ENCODE results near the gene ARHGEF7.

DNA sequence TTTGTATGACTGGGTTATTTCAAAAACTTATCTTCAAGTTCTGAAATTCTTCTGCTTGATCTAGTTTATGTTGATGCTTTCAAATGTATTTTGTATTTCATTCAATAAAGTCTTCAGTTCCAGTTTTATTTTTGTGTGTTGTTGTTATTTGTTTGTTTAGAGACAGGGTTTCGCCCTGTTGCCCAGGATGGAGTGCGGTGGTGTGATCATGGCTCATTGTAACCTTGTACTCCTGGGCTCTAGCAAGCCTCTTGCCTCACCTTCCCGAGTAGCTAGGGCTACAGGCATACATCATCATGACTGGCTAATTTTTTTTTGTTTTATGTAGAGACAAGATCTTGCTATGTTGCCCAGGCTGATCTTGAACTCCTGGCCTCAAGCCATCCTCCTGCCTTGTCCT is 40.3 kb upstream of the ARHGEF7 start:
- TF ChIP-seq, protein P1, sequence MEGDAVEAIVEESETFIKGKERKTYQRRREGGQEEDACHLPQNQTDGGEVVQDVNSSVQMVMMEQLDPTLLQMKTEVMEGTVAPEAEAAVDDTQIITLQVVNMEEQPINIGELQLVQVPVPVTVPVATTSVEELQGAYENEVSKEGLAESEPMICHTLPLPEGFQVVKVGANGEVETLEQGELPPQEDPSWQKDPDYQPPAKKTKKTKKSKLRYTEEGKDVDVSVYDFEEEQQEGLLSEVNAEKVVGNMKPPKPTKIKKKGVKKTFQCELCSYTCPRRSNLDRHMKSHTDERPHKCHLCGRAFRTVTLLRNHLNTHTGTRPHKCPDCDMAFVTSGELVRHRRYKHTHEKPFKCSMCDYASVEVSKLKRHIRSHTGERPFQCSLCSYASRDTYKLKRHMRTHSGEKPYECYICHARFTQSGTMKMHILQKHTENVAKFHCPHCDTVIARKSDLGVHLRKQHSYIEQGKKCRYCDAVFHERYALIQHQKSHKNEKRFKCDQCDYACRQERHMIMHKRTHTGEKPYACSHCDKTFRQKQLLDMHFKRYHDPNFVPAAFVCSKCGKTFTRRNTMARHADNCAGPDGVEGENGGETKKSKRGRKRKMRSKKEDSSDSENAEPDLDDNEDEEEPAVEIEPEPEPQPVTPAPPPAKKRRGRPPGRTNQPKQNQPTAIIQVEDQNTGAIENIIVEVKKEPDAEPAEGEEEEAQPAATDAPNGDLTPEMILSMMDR (optimal IDR thresholded peaks at IDR 0.05 in 1 of 3, IDR thresholded peaks at IDR 0.05 in 1 of 3, conservative IDR thresholded peaks at IDR 0.05 in 1 of 3; ENCODE audit: extremely low read depth in 1 of 3, insufficient read depth in 2 of 3, low read length in 3 of 3), result no peak
- TF ChIP-seq EZH2 (IDR thresholded peaks at IDR 0.05; ENCODE audit: low read length), result no peak
